Measurements from ENCODE around the gene ETNPPL.

Gene ETNPPL

GRCh38 chr4:108762559-108763225, at the start of gene ETNPPL:
Gene ETNPPL, minus strand, starts transcription at chr4:108763053. Its CDS starts 155 bp downstream, at chr4:108762898.
- TF ChIP-seq GATA2 (IDR thresholded peaks at IDR 0.05; ENCODE audit: low read depth, low read length) (no peak), GATA3 (IDR thresholded peaks at IDR 0.05; ENCODE audit: low read depth, low read length) (no peak)

GRCh38 chr4:108811486-108811885, 48.6 kb upstream of the ETNPPL start:
- TF ChIP-seq GATA3 (IDR thresholded peaks at IDR 0.05; ENCODE audit: low read depth, low read length) (no peak), GATA2 (IDR thresholded peaks at IDR 0.05; ENCODE audit: low read depth, low read length) (no peak)

- TF ChIP-seq GATA3 (IDR thresholded peaks at IDR 0.05; ENCODE audit: low read depth, low read length): no peak
- no peak for TF ChIP-seq GATA2 (IDR thresholded peaks at IDR 0.05; ENCODE audit: low read depth, low read length)
Observed at GRCh38 chr4:108810087-108810486, 47.2 kb upstream of the ETNPPL start.

GRCh38 chr4:108804648-108805273, 41.9 kb upstream of the ETNPPL start:
- TF ChIP-seq GATA2 (IDR thresholded peaks at IDR 0.05; ENCODE audit: low read depth, low read length): no peak
- TF ChIP-seq GATA3 (IDR thresholded peaks at IDR 0.05; ENCODE audit: low read depth, low read length): no peak

DNA sequence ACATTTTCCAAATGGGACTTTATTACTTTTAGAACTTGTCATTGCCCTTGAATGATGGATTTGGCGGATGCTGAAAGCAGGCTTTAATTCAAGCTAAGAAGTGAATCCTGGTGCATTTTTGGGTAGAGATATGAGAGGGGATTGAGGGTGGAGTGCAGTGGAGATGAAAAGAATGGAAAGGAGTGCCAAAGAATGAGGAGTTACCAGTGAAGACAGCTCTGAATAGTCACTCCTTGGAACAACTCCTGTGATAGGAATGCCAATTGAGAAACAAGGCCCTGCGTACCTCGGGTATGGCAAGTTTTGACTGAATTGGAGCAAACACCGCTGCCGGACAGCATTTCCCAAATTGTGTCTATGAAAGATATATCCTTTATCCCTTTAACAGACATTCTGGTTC, 36.5 kb upstream of the ETNPPL start:
- TF ChIP-seq GATA2 (IDR thresholded peaks at IDR 0.05; ENCODE audit: low read depth, low read length) (no peak), GATA3 (IDR thresholded peaks at IDR 0.05; ENCODE audit: low read depth, low read length) (no peak)

- TF ChIP-seq GATA3 (IDR thresholded peaks at IDR 0.05; ENCODE audit: low read depth, low read length): no peak
- no peak for TF ChIP-seq GATA2 (IDR thresholded peaks at IDR 0.05; ENCODE audit: low read depth, low read length)
Observed at GRCh38 chr4:108796173-108796572, 33.3 kb upstream of the ETNPPL start.

GRCh38 chr4:108795733-108796132, 32.9 kb upstream of the ETNPPL start:
- TF ChIP-seq GATA2 (IDR thresholded peaks at IDR 0.05; ENCODE audit: low read depth, low read length): no peak
- no peak for TF ChIP-seq GATA3 (IDR thresholded peaks at IDR 0.05; ENCODE audit: low read depth, low read length)

DNA sequence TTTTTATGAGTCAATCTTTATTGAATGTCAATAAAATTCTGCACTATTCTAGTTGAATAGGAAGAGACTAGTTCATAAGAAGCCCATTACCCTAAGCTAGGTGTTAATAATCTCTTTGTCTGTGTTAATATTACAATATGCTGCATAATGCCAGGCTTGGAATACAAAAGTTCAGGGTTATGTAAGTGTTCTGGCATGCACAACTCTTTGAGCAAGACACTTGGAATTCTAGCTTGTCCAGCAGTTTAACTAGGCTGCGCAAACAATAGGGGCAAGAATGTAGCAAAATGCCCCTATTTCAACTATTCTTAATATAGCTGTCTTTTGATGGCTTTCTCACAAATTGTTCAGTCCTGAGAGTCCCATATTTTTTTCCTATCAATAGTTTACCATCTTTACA, 31.3 kb upstream of the ETNPPL start:
- no peak for TF ChIP-seq GATA2 (IDR thresholded peaks at IDR 0.05; ENCODE audit: low read depth, low read length)
- TF ChIP-seq GATA3 (IDR thresholded peaks at IDR 0.05; ENCODE audit: low read depth, low read length): no peak

DNA sequence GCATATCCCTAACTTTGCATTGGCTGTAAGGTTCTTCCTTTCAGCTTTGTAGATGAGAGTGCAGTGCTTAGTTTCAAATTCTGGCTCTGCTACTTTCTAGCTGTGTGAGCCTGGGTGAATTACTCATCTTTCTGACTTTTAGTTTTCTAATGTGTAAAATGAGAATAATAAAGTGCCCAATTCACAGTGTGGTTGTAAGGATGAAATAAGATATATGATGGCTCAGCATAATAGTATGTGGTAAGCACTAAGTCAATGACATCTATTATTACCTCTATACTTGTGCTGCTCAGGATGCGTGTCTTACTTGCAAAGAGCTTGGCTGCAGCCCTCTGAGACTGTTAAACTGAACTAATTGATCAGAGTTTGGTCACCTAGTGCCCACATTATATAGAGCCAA, 30.6 kb upstream of the ETNPPL start:
- no peak for TF ChIP-seq GATA3 (IDR thresholded peaks at IDR 0.05; ENCODE audit: low read depth, low read length)

GRCh38 chr4:108788731-108789130, 25.9 kb upstream of the ETNPPL start:
- TF ChIP-seq GATA2 (IDR thresholded peaks at IDR 0.05; ENCODE audit: low read depth, low read length) (no peak), GATA3 (IDR thresholded peaks at IDR 0.05; ENCODE audit: low read depth, low read length) (no peak)

DNA sequence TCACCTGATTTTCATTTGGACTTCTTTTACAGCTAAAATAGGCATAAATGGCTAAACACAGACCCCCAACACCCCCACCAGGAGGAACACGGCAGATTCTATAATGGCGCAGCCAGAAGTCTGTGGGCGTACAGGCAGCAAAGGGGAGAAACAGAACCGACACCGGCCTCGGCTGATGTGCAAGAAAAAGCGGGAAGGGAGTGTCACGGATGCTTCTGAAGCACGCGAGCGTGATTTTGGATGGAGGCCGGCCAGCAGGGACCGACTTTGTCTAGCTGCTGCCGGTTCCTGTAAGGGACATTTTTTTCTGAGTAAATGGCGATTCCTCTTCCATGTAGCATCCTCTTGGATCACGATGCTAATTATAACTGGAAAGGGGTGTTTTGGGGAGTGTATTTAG, 24.9 kb upstream of the ETNPPL start:
- TF ChIP-seq GATA3 (IDR thresholded peaks at IDR 0.05; ENCODE audit: low read depth, low read length) (no peak), GATA2 (IDR thresholded peaks at IDR 0.05; ENCODE audit: low read depth, low read length) (no peak)

GRCh38 chr4:108787106-108787505, 24.3 kb upstream of the ETNPPL start:
- TF ChIP-seq GATA3 (IDR thresholded peaks at IDR 0.05; ENCODE audit: low read depth, low read length): no peak
- no peak for TF ChIP-seq GATA2 (IDR thresholded peaks at IDR 0.05; ENCODE audit: low read depth, low read length)

DNA sequence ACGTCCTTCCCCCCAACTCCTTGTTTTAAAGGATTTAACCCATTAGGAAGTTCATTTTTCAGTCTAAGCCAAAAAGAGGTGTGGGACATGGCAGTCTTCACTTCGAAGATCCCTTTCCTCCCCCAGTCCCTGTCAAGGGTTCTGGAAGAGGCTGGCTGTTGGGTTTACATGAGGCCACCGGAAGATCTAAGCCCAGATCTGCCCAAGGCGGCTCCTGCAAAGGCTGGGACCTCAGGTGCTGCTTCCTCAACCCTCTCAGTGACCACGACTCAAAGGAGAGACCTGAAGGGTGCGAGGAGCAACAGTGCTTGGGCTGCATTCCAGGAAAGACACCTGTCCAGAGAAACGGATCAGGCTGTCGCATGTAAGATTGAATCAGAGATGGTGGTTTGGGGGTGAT, 23.5 kb upstream of the ETNPPL start:
- no peak for TF ChIP-seq GATA2 (IDR thresholded peaks at IDR 0.05; ENCODE audit: low read depth, low read length)
- no peak for TF ChIP-seq GATA3 (IDR thresholded peaks at IDR 0.05; ENCODE audit: low read depth, low read length)

DNA sequence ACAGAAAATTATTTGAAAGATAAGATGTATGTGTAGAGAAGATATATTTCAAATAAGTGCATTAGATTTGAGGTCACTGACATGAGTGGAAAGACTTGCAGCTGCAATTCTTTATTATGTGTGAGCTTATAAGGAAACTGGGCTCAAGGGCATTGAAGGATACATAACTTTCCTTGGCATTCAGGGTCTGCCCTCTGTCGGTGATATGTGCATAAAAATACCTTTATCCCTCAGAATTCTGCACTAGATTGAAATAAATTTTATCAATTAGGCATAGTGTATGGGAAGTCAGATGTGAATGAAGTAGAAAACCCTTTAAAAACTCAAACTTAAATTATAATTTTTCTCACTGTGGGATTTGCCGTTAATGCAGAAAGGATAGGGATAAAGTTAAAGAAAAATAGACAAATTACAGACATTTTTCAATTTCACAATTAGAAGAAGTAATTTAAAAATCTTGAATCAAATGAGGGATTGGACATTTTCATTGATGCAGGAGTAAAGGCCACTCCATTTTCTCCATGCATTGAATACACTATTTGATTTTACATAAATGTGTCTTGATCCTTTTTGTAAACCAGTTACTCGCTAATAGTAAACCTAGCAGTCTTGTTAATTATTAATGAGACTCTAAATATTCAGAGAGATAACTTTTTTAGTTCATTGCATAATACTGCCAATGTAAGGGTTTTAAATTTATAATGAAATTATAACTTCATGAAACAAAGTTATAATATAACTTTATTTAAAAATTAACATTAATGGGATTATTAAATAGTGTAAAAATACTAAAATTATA, 21.0 kb upstream of the ETNPPL start:
- no peak for TF ChIP-seq GATA2 (IDR thresholded peaks at IDR 0.05; ENCODE audit: low read depth, low read length)
- no peak for TF ChIP-seq GATA3 (IDR thresholded peaks at IDR 0.05; ENCODE audit: low read depth, low read length)

DNA sequence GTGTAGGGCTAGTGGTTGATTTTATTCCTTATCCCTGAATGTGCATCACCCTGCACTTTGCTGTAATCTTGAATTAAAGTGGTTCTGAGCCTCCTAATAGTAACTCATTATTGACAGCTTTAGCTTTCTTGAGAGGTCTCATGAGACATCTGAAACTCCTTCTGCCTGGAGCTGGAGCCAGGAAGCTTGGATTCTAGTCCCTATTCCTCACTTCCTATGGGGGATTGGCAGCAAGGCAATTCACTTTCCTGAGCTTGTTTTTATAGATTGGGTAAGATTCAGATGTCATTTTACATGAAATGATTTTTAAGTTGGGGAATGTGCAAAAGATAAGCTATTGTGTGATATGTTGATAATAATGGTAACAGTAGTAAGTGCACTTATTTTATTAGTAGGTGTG, 17.1 kb upstream of the ETNPPL start:
- TF ChIP-seq GATA2 (IDR thresholded peaks at IDR 0.05; ENCODE audit: low read depth, low read length) (no peak), GATA3 (IDR thresholded peaks at IDR 0.05; ENCODE audit: low read depth, low read length) (no peak)
